Astrocyte (in vitro differentiated cells and primary cell): Measurements from ENCODE around the gene CDCA4. TPM values are rescaled to one million over a fixed set of nuclear protein-coding genes. Genes with fewer than 3 reads are reported as not detected.
A peak's percentile ranks its signal among the peaks of the same experiment; 100 is the strongest.

Experiments
- DNase-seq: peaks from one replicate; pipeline ENCODE4 v3.0.0-alpha.2; 2010; ENCODE audit warnings: low read depth
- FAIRE-seq: peaks from 2 replicates; lab custom pipeline; 2011; peaks lifted over from hg19 to GRCh38; lab: Jason Lieb, UNC
- H2AFZ ChIP-seq: 2 replicates; pipeline ENCODE4 v1.6.0; 2012; ENCODE audit warnings: low read depth, low read length, inconsistent platforms
- H3K27ac ChIP-seq: 2 replicates; pipeline ENCODE4 v1.5.1; 2011; ENCODE audit warnings: low read depth, low read length, inconsistent platforms
- H3K27me3 ChIP-seq: 2 replicates; pipeline ENCODE4 v1.6.0; 2011; ENCODE audit warnings: low read length, inconsistent platforms; ENCODE audit not compliant: insufficient read depth
- H3K36me3 ChIP-seq: 2 replicates; pipeline ENCODE4 v1.5.1; 2011; ENCODE audit warnings: low read length, inconsistent platforms; ENCODE audit not compliant: insufficient read depth
- H3K4me1 ChIP-seq: 2 replicates; pipeline ENCODE4 v1.5.1; 2011; ENCODE audit warnings: low read length, inconsistent platforms; ENCODE audit not compliant: insufficient read depth
- H3K4me2 ChIP-seq: 2 replicates; pipeline ENCODE4 v1.6.0; 2012; ENCODE audit warnings: low read length, inconsistent platforms
- H3K4me3 ChIP-seq: 2 replicates; pipeline ENCODE4 v1.5.1; 2011; ENCODE audit warnings: low read depth, mild to moderate bottlenecking, low read length, inconsistent platforms; ENCODE audit not compliant: insufficient read depth
- H3K79me2 ChIP-seq: 2 replicates; pipeline ENCODE4 v1.6.0; 2012; ENCODE audit warnings: mild to moderate bottlenecking, low read length, inconsistent platforms; ENCODE audit not compliant: insufficient read depth
- H3K9ac ChIP-seq: 2 replicates; pipeline ENCODE4 v1.6.0; 2012; ENCODE audit warnings: mild to moderate bottlenecking, low read length, inconsistent platforms
- H3K9me3 ChIP-seq: 2 replicates; pipeline ENCODE4 v1.5.1; 2012; ENCODE audit warnings: low read depth, mild to moderate bottlenecking, low read length, inconsistent platforms; ENCODE audit not compliant: insufficient read depth
- H4K20me1 ChIP-seq: 2 replicates; pipeline ENCODE4 v1.6.0; 2012; ENCODE audit warnings: low read length, inconsistent platforms; ENCODE audit not compliant: insufficient read depth
- H3K27ac Mint-ChIP-seq: one replicate; pipeline ENCODE4 v1.8.0; 2021; ENCODE audit warnings: mild to moderate bottlenecking, mixed read lengths; ENCODE audit not compliant: unreplicated experiment
- H3K27me3 Mint-ChIP-seq: one replicate; pipeline ENCODE4 v1.8.0; 2021; ENCODE audit warnings: low read depth, mixed read lengths; ENCODE audit not compliant: unreplicated experiment
- H3K36me3 Mint-ChIP-seq: one replicate; pipeline ENCODE4 v1.8.0; 2021; ENCODE audit warnings: low read depth, mixed read lengths; ENCODE audit not compliant: unreplicated experiment
- H3K4me1 Mint-ChIP-seq: one replicate; pipeline ENCODE4 v1.8.0; 2021; ENCODE audit warnings: low read depth, mixed read lengths; ENCODE audit not compliant: unreplicated experiment
- H3K4me3 Mint-ChIP-seq: one replicate; pipeline ENCODE4 v1.8.0; 2021; ENCODE audit warnings: mild to moderate bottlenecking, moderate library complexity, mixed read lengths; ENCODE audit not compliant: unreplicated experiment
- H3K9me3 Mint-ChIP-seq: one replicate; pipeline ENCODE4 v1.8.0; 2021; ENCODE audit warnings: mild to moderate bottlenecking, mixed read lengths; ENCODE audit not compliant: unreplicated experiment
- CTCF ChIP-seq: IDR thresholded peaks from 2 replicates; pipeline ENCODE4 v1.5.1; 2011; ENCODE audit warnings: low read depth, mild to moderate bottlenecking, inconsistent platforms, low read length, moderate library complexity; ENCODE audit not compliant: insufficient read depth
- EZH2 ChIP-seq: IDR thresholded peaks from 2 replicates; pipeline ENCODE4 v1.6.1; 2012; ENCODE audit warnings: mild to moderate bottlenecking, low read length, inconsistent platforms; ENCODE audit not compliant: insufficient read depth
- total RNA-seq: library from RNA; stranded (reverse); gene quantifications from 2 replicates; pipeline ENCODE4 v1.2.1, GENCODE V29; 2021

Gene CDCA4
- total RNA-seq, 1 donor from 2014 or later, result 11.3 TPM

- peak overlapping the region; percentile 47 for H2AFZ ChIP-seq
- H3K9me3 ChIP-seq, result no peaks in the 10 kb centered on the region
- H3K27ac Mint-ChIP-seq, result no peak overlapping the region
- FAIRE-seq (no peak), DNase-seq (no peak)
- H3K4me1 ChIP-seq, result peaks cover 37% of the 10 kb centered on the region
- no peaks in the 10 kb centered on the region for H3K27me3 ChIP-seq
- H3K79me2 ChIP-seq, result peaks cover 14% of the 10 kb centered on the region
- peaks cover 16% of the 10 kb centered on the region for H4K20me1 ChIP-seq
- no peaks in the 10 kb centered on the region for H3K36me3 ChIP-seq
- no peak overlapping the region for H3K9ac ChIP-seq
- no peaks in the 10 kb centered on the region for H3K36me3 Mint-ChIP-seq
- H3K9me3 Mint-ChIP-seq, result no peaks in the 10 kb centered on the region
- H3K27me3 Mint-ChIP-seq, result peaks cover 33% of the 10 kb centered on the region
- no peak for TF ChIP-seq EZH2
- peak overlapping the region; percentile 39 for H3K4me3 ChIP-seq
- H3K4me2 ChIP-seq, result peak overlapping the region; percentile 86
- H3K4me1 Mint-ChIP-seq, result peaks cover 4% of the 10 kb centered on the region
- no peak overlapping the region for H3K27ac ChIP-seq
- peak overlapping the region; percentile 58 for H3K4me3 Mint-ChIP-seq
Observed at GRCh38 chr14:104978746-104979691, 41.9 kb downstream of the CDCA4 start.

GRCh38 chr14:104977681-104978653 lies 42.9 kb downstream of the CDCA4 start, which contains the start of gene AHNAK2:
Gene AHNAK2, minus strand, starts transcription at chr14:104978374. Its CDS starts 137 bp downstream, at chr14:104978237.
- H3K27ac ChIP-seq, result no peak within 1 kb of the TSS
- H3K4me1 ChIP-seq, result peaks cover 46% of the 10 kb centered on the region
- Mint-ChIP-seq H3K4me1 (peaks cover 4% of the 10 kb centered on the region), H3K27me3 (peaks cover 29% of the 10 kb centered on the region), H3K27ac (no peak within 1 kb of the TSS), H3K4me3 (peak within 1 kb of the TSS; percentile 88), H3K36me3 (no peaks in the 10 kb centered on the region), H3K9me3 (no peaks in the 10 kb centered on the region)
- H3K9ac ChIP-seq, result peak within 1 kb of the TSS; percentile 76
- FAIRE-seq, result no peak
- H2AFZ ChIP-seq, result peak within 1 kb of the TSS; percentile 87
- H3K36me3 ChIP-seq, result no peaks in the 10 kb centered on the region
- H3K4me3 ChIP-seq, result peak within 1 kb of the TSS; percentile 60
- H4K20me1 ChIP-seq, result peaks cover 16% of the 10 kb centered on the region
- peak within 1 kb of the TSS; percentile 98 for H3K4me2 ChIP-seq
- H3K27me3 ChIP-seq, result no peaks in the 10 kb centered on the region
- DNase-seq, result peak; percentile 52
- no peaks in the 10 kb centered on the region for H3K9me3 ChIP-seq
- no peak for TF ChIP-seq EZH2
- TF ChIP-seq CTCF, result no peak
- H3K79me2 ChIP-seq, result peaks cover 14% of the 10 kb centered on the region
